DND-41 (cell line): Measurements from ENCODE around the gene ASIC1.

Experiments
- EZH2 ChIP-seq: IDR thresholded peaks from 3 replicates; pipeline ENCODE4 v1.6.1; 2012; ENCODE audit warnings: borderline replicate concordance, low read depth, mild to moderate bottlenecking, moderate library complexity, low read length, inconsistent platforms; ENCODE audit not compliant: severe bottlenecking
- TF ChIP-seq, protein P1 (sequence below): IDR thresholded peaks from 2 replicates; pipeline ENCODE4 v1.5.1; 2012; ENCODE audit warnings: borderline replicate concordance, low read length, moderate library complexity, mild to moderate bottlenecking; ENCODE audit not compliant: poor library complexity, severe bottlenecking; ENCODE audit errors: extremely low read depth

DNA sequence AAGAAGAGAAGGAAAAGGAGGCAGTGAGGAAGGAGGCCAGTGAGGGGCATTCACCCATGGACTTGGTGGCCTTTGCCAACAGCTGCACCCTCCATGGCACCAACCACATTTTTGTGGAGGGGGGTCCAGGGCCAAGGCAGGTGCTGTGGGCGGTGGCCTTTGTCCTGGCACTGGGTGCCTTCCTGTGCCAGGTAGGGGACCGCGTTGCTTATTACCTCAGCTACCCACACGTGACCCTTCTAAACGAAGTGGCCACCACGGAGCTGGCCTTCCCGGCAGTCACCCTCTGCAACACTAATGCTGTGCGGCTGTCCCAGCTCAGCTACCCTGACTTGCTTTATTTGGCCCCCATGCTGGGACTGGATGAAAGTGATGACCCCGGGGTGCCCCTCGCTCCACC, 16.3 kb downstream of the ASIC1 start:
- TF ChIP-seq, protein P1, sequence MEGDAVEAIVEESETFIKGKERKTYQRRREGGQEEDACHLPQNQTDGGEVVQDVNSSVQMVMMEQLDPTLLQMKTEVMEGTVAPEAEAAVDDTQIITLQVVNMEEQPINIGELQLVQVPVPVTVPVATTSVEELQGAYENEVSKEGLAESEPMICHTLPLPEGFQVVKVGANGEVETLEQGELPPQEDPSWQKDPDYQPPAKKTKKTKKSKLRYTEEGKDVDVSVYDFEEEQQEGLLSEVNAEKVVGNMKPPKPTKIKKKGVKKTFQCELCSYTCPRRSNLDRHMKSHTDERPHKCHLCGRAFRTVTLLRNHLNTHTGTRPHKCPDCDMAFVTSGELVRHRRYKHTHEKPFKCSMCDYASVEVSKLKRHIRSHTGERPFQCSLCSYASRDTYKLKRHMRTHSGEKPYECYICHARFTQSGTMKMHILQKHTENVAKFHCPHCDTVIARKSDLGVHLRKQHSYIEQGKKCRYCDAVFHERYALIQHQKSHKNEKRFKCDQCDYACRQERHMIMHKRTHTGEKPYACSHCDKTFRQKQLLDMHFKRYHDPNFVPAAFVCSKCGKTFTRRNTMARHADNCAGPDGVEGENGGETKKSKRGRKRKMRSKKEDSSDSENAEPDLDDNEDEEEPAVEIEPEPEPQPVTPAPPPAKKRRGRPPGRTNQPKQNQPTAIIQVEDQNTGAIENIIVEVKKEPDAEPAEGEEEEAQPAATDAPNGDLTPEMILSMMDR, result no peak
- no peak for TF ChIP-seq EZH2
